Liver (tissue), 9 donors: Measurements from ENCODE around the gene PNMA1. TPM values are rescaled to one million over a fixed set of nuclear protein-coding genes. Genes with fewer than 3 reads are reported as not detected.

ENCODE experiments used
- DNase-seq: peaks from one replicate; pipeline ENCODE4 v3.0.0-alpha.2; 2017; ENCODE audit warnings: low spot score
- H3K27ac ChIP-seq, 2 donors: one replicate each; pipeline ENCODE4 v1.7.0; 2013; ENCODE audit warnings: inconsistent platforms in 2 of 2, low read length in 2 of 2, control low read depth in 1 of 2, low read depth in 1 of 2, mild to moderate bottlenecking in 1 of 2
- H3K27me3 ChIP-seq, 4 donors: one replicate each; pipeline versions ENCODE4 v1.6.1 to v1.7.0; 2013; ENCODE audit warnings: low read length in 3 of 4, inconsistent platforms in 1 of 4, mild to moderate bottlenecking in 1 of 4, moderate library complexity in 1 of 4; ENCODE audit not compliant: control insufficient read depth in 4 of 4, insufficient read depth in 4 of 4
- H3K36me3 ChIP-seq, 4 donors: one replicate each; pipeline versions ENCODE4 v1.6.1 to v1.7.0; 2013; ENCODE audit warnings: low read length in 3 of 4, mild to moderate bottlenecking in 3 of 4, low read depth in 1 of 4, moderate library complexity in 1 of 4; ENCODE audit not compliant: control insufficient read depth in 4 of 4, insufficient read depth in 3 of 4
- H3K4me1 ChIP-seq, 4 donors: one replicate each; pipeline versions ENCODE4 v1.6.1 to v1.7.0; 2013; ENCODE audit warnings: low read length in 3 of 4, mild to moderate bottlenecking in 3 of 4, moderate library complexity in 1 of 4; ENCODE audit not compliant: control insufficient read depth in 4 of 4, insufficient read depth in 4 of 4
- H3K4me3 ChIP-seq, 3 donors: one replicate each; pipeline versions ENCODE4 v1.6.1 to v1.7.0; 2013; ENCODE audit warnings: low read length in 3 of 3, control low read depth in 1 of 3, low read depth in 1 of 3, mild to moderate bottlenecking in 1 of 3
- H3K9ac ChIP-seq, 2 donors: one replicate each; pipeline ENCODE4 v1.7.0; 2013; ENCODE audit warnings: low read length in 2 of 2, mild to moderate bottlenecking in 2 of 2, moderate library complexity in 2 of 2, control low read depth in 1 of 2, low read depth in 1 of 2
- H3K9me3 ChIP-seq, 4 donors: one replicate each; pipeline versions ENCODE4 v1.6.1 to v1.7.0; 2013; ENCODE audit warnings: low read length in 3 of 4; ENCODE audit not compliant: control insufficient read depth in 4 of 4
- ATF3 ChIP-seq: IDR thresholded peaks from 2 replicates; pipeline ENCODE4 v1.6.1; 2016; ENCODE audit warnings: antibody characterized with exemption
- EGR1 ChIP-seq, 2 donors: IDR thresholded peaks; 2 replicates each; pipeline ENCODE4 v1.6.1; 2016 to 2018; ENCODE audit warnings: antibody characterized with exemption in 2 of 2, low read depth in 2 of 2
- FOXA1 ChIP-seq: IDR thresholded peaks from 2 replicates; pipeline ENCODE4 v1.6.1; 2016; ENCODE audit warnings: antibody characterized with exemption
- FOXA2 ChIP-seq: IDR thresholded peaks from 2 replicates; pipeline ENCODE4 v1.6.1; 2016; ENCODE audit warnings: antibody characterized with exemption
- HNF4G ChIP-seq: IDR thresholded peaks from 2 replicates; pipeline ENCODE4 v1.6.1; 2016; ENCODE audit warnings: antibody characterized with exemption
- JUND ChIP-seq, 2 donors: IDR thresholded peaks; 2 replicates each; pipeline ENCODE4 v1.6.1; 2016; ENCODE audit warnings: antibody characterized with exemption in 2 of 2
- NR2F2 ChIP-seq: IDR thresholded peaks from 2 replicates; pipeline ENCODE4 v1.6.1; 2016; ENCODE audit warnings: antibody characterized with exemption
- RAD21 ChIP-seq, 2 donors: IDR thresholded peaks; 2 replicates each; pipeline ENCODE4 v1.6.1; 2016; ENCODE audit warnings: antibody characterized with exemption in 2 of 2, mild to moderate bottlenecking in 2 of 2
- RXRA ChIP-seq, 2 donors: IDR thresholded peaks; 2 replicates each; pipeline ENCODE4 v1.6.1; 2017 to 2018; ENCODE audit warnings: antibody characterized with exemption in 2 of 2, mild to moderate bottlenecking in 1 of 2
- SP1 ChIP-seq: IDR thresholded peaks from 2 replicates; pipeline ENCODE4 v1.6.1; 2018; ENCODE audit warnings: antibody characterized with exemption, mild to moderate bottlenecking
- TAF1 ChIP-seq: conservative IDR thresholded peaks from 2 replicates; pipeline ENCODE4 v1.6.1; 2016; ENCODE audit warnings: antibody characterized with exemption, mild to moderate bottlenecking
- YY1 ChIP-seq: IDR thresholded peaks from 2 replicates; pipeline ENCODE4 v1.6.1; 2016; ENCODE audit warnings: antibody characterized with exemption, mild to moderate bottlenecking
- ZBTB33 ChIP-seq: IDR thresholded peaks from 2 replicates; pipeline ENCODE4 v1.6.1; 2016; ENCODE audit warnings: antibody characterized with exemption
- WGBS: extraction: QIAGEN DNeasy Blood & Tissue Kit; methylation state at CpG from one replicate; pipeline ENCODE4 v1.1.7; 2013; 5-methylcytosine and 5-hydroxymethylcytosine counted together
- polyA plus RNA-seq, 2 donors: library from polyadenylated mRNA; stranded (reverse) in 1 of 2; unstranded in 1 of 2; fragments of 200-250 nt in 1 of 2; fragments of >200 nt in 1 of 2; fragmentation: Nextera tagmentation in 1 of 2; extraction: Ambion mirVana in 1 of 2; gene quantifications; one replicate each; pipeline versions ENCODE4 v1.2.1 to v1.2.3, GENCODE V29; 2013 to 2015
- total RNA-seq, 2 donors: library from RNA; depleted of rRNA; stranded (reverse); fragments of >200 nt; gene quantifications; one replicate each; pipeline ENCODE4 v1.2.3, GENCODE V29; 2014
- TF ChIP-seq, protein P1 (sequence below): fragments of 150-350 bp; IDR thresholded peaks from 2 replicates; pipeline ENCODE4 v1.5.1; 2017; ENCODE audit warnings: improper control_type of control experiment, low read depth, low read length; ENCODE audit not compliant: missing input control
- donor health status: healthy.
- donor health status: healthy.
- donor health status: healthy.
- donor health status: healthy.
- donor health status: healthy.

The PNMA1 gene
- total and polyA plus RNA-seq, 4 donors, result 2.3 to 10.4 (median 3.4) TPM

DNA sequence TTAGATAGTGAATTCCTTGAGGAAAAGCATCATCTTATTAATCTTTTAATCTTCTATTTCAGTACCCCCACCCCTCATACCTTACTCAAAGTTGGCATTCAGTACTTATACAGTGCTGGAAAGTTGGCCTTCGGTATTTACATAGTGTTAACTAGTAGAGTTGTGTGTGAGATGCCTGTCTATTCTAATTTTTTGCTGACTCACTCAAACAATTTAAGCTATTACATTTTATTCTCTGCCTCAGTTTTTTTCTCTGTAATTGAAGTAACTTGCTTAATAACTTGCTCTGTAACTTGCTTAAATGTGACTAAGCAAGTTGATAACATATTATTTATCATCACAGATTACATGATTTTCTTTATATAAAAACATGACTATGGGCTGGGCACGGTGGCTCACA is 49.1 kb downstream of the PNMA1 start:
- no peaks in the 10 kb centered on the region for H3K9me3 ChIP-seq
- no peak overlapping the region for H3K27ac ChIP-seq
- no peaks in the 10 kb centered on the region for H3K4me1 ChIP-seq
- H3K4me3 ChIP-seq, result no peak overlapping the region
- TF ChIP-seq RAD21 (IDR thresholded peaks at IDR 0.05) (no peak), JUND (IDR thresholded peaks at IDR 0.05) (no peak), FOXA2 (no peak), YY1 (no peak), ZBTB33 (no peak), EGR1 (IDR thresholded peaks at IDR 0.05; ENCODE audit: low read depth in 2 of 2) (no peak), ATF3 (no peak), FOXA1 (no peak), TAF1 (no peak), RXRA (IDR thresholded peaks at IDR 0.05) (no peak), HNF4G (no peak), NR2F2 (no peak), SP1 (no peak)
- TF ChIP-seq, protein P1, sequence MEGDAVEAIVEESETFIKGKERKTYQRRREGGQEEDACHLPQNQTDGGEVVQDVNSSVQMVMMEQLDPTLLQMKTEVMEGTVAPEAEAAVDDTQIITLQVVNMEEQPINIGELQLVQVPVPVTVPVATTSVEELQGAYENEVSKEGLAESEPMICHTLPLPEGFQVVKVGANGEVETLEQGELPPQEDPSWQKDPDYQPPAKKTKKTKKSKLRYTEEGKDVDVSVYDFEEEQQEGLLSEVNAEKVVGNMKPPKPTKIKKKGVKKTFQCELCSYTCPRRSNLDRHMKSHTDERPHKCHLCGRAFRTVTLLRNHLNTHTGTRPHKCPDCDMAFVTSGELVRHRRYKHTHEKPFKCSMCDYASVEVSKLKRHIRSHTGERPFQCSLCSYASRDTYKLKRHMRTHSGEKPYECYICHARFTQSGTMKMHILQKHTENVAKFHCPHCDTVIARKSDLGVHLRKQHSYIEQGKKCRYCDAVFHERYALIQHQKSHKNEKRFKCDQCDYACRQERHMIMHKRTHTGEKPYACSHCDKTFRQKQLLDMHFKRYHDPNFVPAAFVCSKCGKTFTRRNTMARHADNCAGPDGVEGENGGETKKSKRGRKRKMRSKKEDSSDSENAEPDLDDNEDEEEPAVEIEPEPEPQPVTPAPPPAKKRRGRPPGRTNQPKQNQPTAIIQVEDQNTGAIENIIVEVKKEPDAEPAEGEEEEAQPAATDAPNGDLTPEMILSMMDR, result no peak
- DNase-seq, result no peak
- no peak overlapping the region for H3K9ac ChIP-seq
- no peaks in the 10 kb centered on the region for H3K27me3 ChIP-seq
- 95% methylated on average over 2 of the region's 2 CpGs for WGBS
- H3K36me3 ChIP-seq, result peaks cover 0 to 2% (median under 1%) of the 10 kb centered on the region in 4 donors

DNA sequence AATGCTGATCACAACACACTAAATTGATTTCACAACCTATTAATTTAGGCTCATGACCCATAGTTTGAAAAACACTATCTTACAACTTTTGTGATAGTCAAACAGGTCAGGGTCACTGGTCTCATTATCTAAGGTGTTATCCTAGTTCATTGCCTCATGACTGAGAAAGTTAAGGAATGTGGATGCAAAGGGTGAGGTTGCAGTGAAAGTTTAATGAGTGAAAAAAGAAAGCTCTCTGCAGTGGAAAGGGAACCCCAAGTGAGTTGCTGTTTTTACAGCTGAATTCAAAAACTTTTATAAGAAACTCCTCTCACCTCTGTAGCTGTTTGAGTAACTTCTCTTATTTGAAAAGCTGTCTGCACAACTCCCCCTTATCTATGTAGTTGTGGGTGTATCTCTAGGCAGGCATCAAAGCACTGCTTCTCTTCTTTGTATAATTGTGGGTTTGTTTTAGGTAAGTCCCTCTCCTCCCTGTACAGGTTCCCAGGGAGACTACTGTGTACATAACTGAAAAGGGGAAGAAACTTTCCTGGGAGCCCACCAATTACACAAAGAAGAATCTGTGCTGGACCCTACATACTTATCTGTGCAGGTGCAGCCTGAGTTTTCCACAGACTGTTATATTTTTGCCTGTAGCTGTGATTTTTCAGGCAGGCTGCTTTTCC is 50.5 kb downstream of the PNMA1 start:
- no peaks in the 10 kb centered on the region for H3K9me3 ChIP-seq
- TF ChIP-seq FOXA2 (no peak), HNF4G (no peak), EGR1 (IDR thresholded peaks at IDR 0.05; ENCODE audit: low read depth in 2 of 2) (no peak), JUND (IDR thresholded peaks at IDR 0.05) (no peak), RXRA (IDR thresholded peaks at IDR 0.05) (no peak), YY1 (no peak), RAD21 (IDR thresholded peaks at IDR 0.05) (no peak), FOXA1 (no peak), SP1 (no peak)
- TF ChIP-seq, protein P1, result no peak
- H3K27me3 ChIP-seq, result no peaks in the 10 kb centered on the region
- no peak overlapping the region for H3K9ac ChIP-seq
- no peak for DNase-seq
- H3K36me3 ChIP-seq, result peaks cover 0 to 2% (median under 1%) of the 10 kb centered on the region in 4 donors
- no peak overlapping the region for H3K27ac ChIP-seq
- H3K4me3 ChIP-seq, result no peak overlapping the region
- no peaks in the 10 kb centered on the region for H3K4me1 ChIP-seq
